Measurements from ENCODE around the gene JPH4.

DNA sequence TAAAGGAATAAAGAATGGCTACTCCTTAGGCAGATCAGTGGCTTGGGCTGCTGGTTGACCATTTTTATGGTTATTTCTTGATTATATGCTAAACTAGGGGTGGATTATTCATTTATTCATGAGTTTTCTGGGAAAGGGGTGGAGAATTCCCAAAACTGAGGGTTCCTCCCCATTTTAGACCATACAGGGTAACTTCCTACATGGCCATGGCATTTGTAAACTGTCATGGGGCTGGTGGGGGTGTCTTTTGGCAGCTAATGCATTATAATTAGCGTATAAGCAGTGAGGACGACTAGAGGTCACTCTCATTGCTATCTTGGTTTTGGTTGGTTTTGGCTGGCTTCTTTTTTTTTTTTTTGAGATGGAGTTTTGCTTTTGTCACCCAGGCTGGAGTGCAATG lies 25.6 kb upstream of the JPH4 start:
- TF ChIP-seq ESRRG (CRISPR knock-in tag; IDR thresholded peaks at IDR 0.05): no peak
- TF ChIP-seq OSR1 (CRISPR knock-in tag; IDR thresholded peaks at IDR 0.05): no peak
- TF ChIP-seq CSDC2 (CRISPR knock-in tag; IDR thresholded peaks at IDR 0.05): no peak
- no peak for TF ChIP-seq ZC3H10 (CRISPR knock-in tag; IDR thresholded peaks at IDR 0.05)
